Chondrocyte (in vitro differentiated cells): Measurements from ENCODE around the gene USP12. TPM values are rescaled to one million over a fixed set of nuclear protein-coding genes. Genes with fewer than 3 reads are reported as not detected.

Experiments
- DNase-seq: peaks from one replicate; pipeline ENCODE4 v3.0.0; 2021; ENCODE audit warnings: mixed read lengths, low spot score
- H3K27ac Mint-ChIP-seq: one replicate; pipeline ENCODE4 v1.8.0; 2021; ENCODE audit warnings: mild to moderate bottlenecking, moderate library complexity, mixed read lengths; ENCODE audit not compliant: unreplicated experiment
- H3K27me3 Mint-ChIP-seq: 2 replicates; pipeline ENCODE4 v1.8.0; 2021; ENCODE audit warnings: low read depth, mixed read lengths
- H3K36me3 Mint-ChIP-seq: 2 replicates; pipeline ENCODE4 v1.8.0; 2021; ENCODE audit warnings: low read depth, mixed read lengths
- H3K4me1 Mint-ChIP-seq: 2 replicates; pipeline ENCODE4 v1.8.0; 2021; ENCODE audit warnings: low read depth, mild to moderate bottlenecking, mixed read lengths
- H3K4me3 Mint-ChIP-seq: one replicate; pipeline ENCODE4 v1.8.0; 2021; ENCODE audit warnings: mild to moderate bottlenecking, moderate library complexity, mixed read lengths; ENCODE audit not compliant: unreplicated experiment
- H3K9me3 Mint-ChIP-seq: 2 replicates; pipeline ENCODE4 v1.8.0; 2021; ENCODE audit warnings: low read depth, mixed read lengths
- total RNA-seq: library from RNA; stranded (reverse); gene quantifications from 3 replicates; pipeline ENCODE4 v1.2.1, GENCODE V29; 2021
- TF ChIP-seq, protein P1 (sequence below): fragments of 200-600 bp; sonication (generic); IDR thresholded peaks from 2 replicates; pipeline ENCODE4 v1.5.0; 2021; ENCODE audit warnings: antibody characterized with exemption, mild to moderate bottlenecking, moderate library complexity

Gene USP12
- total RNA-seq, 1 donor from 2014 or later = 23.2 TPM

GRCh38 chr13:27176470-27177410 is 5.1 kb upstream of the USP12 start:
- H3K4me3 Mint-ChIP-seq = no peak overlapping the region
- no peak for DNase-seq

GRCh38 chr13:27174766-27175455 is 3.3 kb upstream of the USP12 start:
- TF ChIP-seq, protein P1, sequence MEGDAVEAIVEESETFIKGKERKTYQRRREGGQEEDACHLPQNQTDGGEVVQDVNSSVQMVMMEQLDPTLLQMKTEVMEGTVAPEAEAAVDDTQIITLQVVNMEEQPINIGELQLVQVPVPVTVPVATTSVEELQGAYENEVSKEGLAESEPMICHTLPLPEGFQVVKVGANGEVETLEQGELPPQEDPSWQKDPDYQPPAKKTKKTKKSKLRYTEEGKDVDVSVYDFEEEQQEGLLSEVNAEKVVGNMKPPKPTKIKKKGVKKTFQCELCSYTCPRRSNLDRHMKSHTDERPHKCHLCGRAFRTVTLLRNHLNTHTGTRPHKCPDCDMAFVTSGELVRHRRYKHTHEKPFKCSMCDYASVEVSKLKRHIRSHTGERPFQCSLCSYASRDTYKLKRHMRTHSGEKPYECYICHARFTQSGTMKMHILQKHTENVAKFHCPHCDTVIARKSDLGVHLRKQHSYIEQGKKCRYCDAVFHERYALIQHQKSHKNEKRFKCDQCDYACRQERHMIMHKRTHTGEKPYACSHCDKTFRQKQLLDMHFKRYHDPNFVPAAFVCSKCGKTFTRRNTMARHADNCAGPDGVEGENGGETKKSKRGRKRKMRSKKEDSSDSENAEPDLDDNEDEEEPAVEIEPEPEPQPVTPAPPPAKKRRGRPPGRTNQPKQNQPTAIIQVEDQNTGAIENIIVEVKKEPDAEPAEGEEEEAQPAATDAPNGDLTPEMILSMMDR = no peak
- H3K27ac Mint-ChIP-seq = no peak overlapping the region
- no peak overlapping the region for H3K4me3 Mint-ChIP-seq

More at GRCh38 chr13:27176470-27177410, 5.1 kb upstream of the USP12 start:
- H3K9me3 Mint-ChIP-seq = no peaks in the 10 kb centered on the region
- peak overlapping the region; percentile 76 for H3K27ac Mint-ChIP-seq
- no peaks in the 10 kb centered on the region for H3K36me3 Mint-ChIP-seq
- TF ChIP-seq, protein P1 = no peak
- peaks cover 10% of the 10 kb centered on the region for H3K4me1 Mint-ChIP-seq
- H3K27me3 Mint-ChIP-seq = no peaks in the 10 kb centered on the region

GRCh38 chr13:27172495-27172842 is 858 bp upstream of the USP12 start:
- no peaks in the 10 kb centered on the region for H3K36me3 Mint-ChIP-seq
- H3K27me3 Mint-ChIP-seq = no peaks in the 10 kb centered on the region
- no peaks in the 10 kb centered on the region for H3K9me3 Mint-ChIP-seq
- no peak for DNase-seq
- TF ChIP-seq, protein P1 = no peak
- H3K4me3 Mint-ChIP-seq = peak overlapping the region; percentile 80
- H3K27ac Mint-ChIP-seq = peak overlapping the region; percentile 81
- peaks cover 39% of the 10 kb centered on the region for H3K4me1 Mint-ChIP-seq

More at GRCh38 chr13:27174766-27175455, 3.3 kb upstream of the USP12 start:
- no peaks in the 10 kb centered on the region for H3K9me3 Mint-ChIP-seq
- no peak for DNase-seq
- no peaks in the 10 kb centered on the region for H3K36me3 Mint-ChIP-seq
- no peaks in the 10 kb centered on the region for H3K27me3 Mint-ChIP-seq
- H3K4me1 Mint-ChIP-seq = peaks cover 16% of the 10 kb centered on the region

DNA sequence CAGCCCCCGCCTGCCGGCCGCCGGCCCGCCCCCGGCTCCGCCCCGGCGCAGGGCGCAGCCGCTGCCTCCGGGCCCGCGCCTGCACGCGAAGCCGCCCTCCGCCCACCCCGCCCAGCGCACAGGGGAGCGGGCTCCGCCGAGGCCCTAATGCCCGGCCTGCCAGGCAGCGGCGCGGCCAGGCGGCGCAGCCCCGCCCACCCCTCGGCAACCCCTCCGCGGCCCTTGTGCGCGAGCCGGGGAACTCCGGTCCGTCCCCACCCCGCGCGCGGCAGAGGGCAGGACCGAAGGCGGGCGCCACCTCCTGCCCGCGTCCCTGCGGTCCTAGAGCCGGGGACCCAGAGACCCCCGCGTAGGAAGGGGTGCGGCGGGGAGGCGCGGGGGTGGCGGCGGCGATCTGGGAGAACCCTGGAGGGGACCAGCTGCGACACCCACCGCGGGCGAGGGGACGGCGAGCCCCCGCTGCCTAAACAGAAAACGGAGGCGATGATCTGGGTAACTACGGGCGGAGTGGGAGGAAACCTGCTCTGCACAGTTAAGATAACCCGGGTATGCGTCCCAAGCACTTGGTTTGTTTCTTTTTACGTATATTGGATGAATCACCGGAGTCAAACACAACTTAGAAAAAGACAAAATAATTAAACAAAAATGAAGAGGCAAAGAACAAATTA is 350 bp upstream of the USP12 start:
- Mint-ChIP-seq H3K27ac (peak overlapping the region; percentile 81), H3K9me3 (no peaks in the 10 kb centered on the region), H3K4me1 (peaks cover 43% of the 10 kb centered on the region), H3K36me3 (no peaks in the 10 kb centered on the region), H3K4me3 (peak overlapping the region; percentile 80), H3K27me3 (no peaks in the 10 kb centered on the region)
- TF ChIP-seq, protein P1 = peak; percentile 60
- DNase-seq = peak; percentile 96
